ENCODE results near the gene WNT8B.

- TF ChIP-seq CTCF (IDR thresholded peaks at IDR 0.05), result no peak
- no peak for TF ChIP-seq POLR2A (IDR thresholded peaks at IDR 0.05)
These were observed 16.2 kb downstream of the WNT8B start for GRCh38 chr10:100479037-100479436.

All from uterus (tissue), 2 donors.